Amygdala (tissue), 56 donors: ENCODE results near the gene LZTS2.

Experiments used
- DNase-seq, 56 donors: peaks; one replicate each; lab custom pipeline; 2025; lab: John Stamatoyannopoulos, UW

Gene LZTS2

DNA sequence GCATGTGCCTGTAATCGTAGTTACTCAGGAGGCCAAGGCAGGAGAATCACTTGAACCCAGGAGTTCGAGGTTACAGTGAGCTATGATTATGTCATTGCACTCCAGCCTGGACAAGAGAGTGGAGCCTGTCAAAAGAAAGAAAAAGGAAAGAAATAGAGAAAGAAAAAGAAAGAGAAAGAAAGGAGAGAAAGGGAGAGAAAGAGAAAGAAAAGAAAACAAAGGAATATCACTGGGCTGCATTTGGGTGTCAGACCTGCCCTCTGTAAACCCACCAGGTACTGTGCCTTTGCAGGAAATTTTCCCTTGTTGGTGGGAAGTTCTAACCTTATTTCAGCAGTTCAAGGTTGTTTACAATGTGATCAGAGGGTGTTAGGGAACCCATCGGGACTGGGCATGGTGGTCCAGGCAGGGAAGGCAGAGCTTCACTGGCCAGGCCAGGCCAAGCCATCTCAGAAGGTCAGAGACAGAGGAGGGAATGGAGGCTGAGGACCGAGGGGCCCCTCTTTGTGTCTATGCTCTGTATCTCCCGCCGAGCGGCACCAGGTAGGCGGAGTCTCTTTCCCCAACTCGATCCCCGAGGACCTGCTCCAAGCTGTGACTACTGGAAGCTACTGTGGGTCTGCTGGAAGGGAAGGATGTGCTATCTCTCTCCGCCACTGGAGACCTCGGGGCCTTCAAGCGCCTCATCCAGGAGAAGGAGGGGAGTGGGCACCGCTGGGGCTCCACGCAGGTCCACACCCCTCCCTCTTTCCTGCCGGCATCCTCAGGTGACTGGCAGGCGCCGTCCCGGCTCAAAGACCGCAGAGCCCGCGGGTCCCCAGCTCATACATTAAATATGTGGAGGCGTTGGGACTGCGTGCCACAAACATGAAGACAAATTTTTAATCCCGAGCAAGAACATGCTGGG is 47.0 kb downstream of the LZTS2 start:
- no peak for DNase-seq

DNA sequence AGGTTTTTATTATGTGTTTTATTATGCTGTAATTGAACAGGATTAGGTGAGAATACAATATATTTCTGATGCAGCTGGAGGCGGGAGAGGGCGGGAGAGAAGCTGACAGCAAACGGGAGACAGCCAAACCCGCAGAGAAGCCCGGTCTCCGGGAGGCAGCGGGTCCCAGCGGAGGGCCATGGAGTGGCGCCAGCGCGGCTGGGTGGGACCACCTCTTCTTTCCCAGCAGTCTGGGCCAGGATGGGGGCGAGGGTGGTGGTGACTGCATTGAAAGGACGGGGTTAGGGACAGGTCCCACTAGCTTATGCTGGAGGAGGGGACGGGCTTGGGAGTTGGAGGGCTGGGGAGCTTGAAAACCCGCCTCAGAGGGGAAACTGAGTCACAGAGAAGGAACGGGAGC is 47.7 kb downstream of the LZTS2 start:
- no peak for DNase-seq

DNA sequence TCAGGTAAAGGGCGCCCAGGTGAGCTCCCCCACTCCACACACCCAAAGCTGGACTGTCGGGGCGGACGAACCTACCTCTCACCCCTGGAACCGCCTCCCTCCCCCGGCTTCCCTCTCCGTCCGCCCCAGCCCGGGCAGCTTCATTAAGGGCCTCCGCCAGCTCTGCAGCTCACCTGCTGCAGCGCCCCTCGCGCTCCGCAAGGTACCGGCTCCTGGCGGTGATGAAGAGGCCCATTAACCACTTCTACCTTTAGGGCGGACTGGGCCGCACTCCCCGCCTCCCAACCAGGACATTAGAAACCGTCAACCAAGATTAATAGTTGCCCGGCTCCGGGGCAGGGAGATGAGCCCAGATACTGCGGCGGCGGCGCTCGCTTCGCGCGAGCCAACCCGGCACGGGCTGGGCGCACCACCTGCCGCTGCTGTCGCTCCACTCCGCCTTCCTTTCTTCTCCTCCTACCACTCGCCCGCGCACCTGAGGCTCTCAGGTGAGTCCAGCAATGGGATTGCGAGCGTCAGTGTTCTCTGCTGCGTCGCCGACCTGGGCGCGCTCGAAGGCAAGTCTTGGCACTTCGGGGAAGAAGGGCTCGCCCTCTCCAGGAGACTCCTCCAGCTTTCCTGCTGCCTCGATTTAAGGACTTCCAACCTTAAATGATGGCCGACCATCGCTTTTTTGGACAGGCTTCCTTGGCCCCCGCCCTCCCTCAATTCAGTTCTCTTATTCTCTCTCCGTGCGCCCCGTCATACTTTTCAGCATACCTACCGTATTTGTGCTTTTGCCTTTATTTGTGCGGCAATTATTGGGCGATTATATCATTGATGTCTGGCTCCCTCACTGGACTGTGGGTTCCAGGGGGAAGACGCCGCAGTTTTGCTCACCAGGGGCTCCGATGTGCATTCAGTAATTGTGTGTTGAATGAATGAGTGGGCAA is 48.6 kb downstream of the LZTS2 start:
- no peak for DNase-seq

DNA sequence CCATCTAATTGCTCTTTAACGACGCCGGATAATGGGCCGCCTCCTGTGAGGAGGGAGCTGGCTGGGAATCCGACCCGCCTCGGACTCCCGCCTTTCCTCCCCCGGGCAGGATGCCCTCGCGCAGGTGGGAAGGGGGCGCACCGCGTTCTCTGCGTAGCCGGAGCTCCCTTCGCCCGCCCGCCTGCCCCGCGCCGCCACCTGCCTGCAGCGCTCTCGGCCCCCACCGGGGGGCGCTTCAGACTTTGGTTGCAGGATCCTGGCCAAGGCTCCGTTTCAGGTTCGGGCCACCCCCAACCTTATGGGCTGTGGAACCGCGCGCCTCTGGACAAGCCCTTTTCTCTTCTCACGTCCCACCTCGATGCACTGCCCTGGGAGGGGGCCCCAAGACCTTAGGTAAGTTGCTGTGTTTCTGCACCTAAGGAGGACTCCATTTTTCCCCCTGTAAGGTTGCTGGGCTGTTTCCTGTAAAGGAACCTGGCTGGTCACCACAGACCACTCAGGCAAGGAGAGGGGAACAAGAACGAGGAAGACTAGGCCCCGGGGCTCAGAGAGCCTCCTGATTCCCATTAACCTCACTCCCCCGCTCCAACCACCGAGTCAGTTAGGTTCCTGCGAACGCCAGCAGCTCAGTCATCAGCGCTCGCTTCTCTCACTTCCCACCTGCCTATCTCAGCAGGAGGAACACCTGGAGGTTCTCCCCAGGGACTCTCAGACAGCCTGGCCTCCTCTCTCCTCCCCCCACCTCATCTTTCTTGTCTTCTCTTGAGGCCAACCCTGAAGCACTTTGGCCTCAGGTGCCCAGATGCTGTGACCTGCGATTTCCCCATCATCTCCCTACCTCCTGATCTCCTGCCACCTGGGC is 50.8 kb downstream of the LZTS2 start:
- peak in 11 of 56 donors; percentile 7 to 60 (median 20) for DNase-seq

DNA sequence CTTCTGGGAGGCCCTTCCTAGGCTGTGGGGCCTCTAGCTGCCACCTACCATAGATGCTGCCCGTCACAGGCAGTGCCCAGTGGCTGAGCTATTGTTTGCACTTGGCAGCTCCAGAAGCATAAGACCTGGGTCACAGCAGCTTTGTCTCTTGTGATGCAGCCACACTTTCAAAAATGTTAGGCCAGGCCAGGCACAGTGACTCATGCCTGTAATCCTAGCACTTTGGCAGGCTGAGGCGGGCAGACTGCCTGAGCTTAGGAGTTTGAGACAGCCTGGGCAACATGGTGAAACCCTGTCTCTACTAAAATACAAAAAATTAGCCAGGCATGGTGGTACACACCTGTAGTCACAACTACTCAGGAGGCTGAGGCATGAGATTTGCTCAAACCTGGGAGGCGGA is 52.7 kb downstream of the LZTS2 start:
- DNase-seq: peak in 8 of 56 donors; percentile 17 to 71 (median 28)

DNA sequence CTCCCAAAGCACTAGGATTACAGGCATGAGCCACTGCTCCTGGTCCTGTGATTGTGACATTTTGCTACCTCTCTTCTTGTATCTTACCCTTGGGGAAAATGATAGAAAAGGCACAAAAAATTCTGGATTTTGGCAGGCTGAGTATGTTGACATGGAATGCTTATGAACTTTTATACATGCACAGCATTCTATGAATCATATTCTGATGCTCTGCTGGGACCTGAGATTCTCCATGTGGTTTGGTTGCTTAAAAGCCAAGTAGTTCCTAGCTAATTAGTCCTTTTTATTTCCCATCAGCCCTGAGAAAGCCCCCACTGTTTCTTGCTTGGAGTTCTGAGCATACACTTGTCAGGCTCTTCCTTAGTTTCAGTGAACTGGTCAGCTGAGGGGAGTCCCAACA is 53.9 kb downstream of the LZTS2 start:
- DNase-seq: no peak

DNA sequence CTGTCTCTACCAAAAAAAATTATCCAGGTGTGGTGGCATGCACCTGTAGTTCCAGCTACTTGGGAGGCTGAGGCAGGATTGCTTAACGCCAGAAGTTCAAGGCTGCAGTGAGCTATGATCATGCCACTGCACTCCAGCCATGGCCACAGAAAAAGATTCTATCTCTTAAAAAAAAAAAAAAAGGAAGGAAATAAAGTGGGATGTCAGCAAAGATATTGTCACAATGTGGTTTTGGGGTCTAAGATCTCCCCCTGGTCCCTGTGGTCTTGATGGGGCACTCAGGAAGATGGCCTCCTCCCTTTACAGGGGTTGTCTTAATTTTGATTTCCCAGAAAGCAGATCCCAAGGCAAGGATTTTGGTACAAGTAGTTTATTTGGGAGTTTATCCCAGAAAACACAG is 54.7 kb downstream of the LZTS2 start:
- no peak for DNase-seq

DNA sequence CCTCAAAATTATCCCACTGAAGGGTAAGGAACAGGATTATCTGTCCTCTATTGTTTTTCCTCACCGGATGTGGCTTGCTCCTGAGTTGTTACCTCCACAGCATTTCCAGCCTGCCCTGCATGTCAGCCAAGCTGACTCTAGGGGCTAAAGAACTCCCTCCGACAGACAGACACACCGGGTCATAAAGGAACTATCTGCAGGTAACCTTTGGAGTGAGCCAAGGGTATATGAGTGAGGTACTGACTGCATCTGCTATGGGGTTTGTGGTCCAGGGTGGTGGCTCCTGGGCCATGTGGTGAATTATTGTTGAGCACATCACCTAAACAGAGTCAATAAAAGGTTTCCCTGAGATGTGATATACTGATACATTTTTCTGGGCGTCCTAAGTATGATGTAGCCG is 55.3 kb downstream of the LZTS2 start:
- DNase-seq: no peak

DNA sequence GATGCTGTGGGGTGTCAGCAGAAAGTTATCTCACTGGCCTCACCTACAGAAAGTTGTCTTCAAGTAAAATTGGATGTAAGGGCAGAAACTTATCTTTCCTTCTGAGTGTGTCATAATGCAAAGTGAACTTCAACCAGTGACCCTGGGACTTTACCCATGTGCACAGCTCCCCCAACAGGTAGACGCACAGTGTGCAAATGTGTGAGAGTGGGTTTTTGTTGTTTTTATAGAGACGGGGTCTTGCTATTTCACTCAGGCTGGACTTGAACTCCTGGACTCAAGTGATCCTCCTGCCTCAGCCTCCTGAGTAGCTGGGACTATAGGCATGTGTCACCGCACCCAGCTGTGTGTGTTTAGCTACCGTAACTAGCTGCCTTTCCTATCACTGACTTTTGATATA is 55.8 kb downstream of the LZTS2 start:
- DNase-seq: no peak

DNA sequence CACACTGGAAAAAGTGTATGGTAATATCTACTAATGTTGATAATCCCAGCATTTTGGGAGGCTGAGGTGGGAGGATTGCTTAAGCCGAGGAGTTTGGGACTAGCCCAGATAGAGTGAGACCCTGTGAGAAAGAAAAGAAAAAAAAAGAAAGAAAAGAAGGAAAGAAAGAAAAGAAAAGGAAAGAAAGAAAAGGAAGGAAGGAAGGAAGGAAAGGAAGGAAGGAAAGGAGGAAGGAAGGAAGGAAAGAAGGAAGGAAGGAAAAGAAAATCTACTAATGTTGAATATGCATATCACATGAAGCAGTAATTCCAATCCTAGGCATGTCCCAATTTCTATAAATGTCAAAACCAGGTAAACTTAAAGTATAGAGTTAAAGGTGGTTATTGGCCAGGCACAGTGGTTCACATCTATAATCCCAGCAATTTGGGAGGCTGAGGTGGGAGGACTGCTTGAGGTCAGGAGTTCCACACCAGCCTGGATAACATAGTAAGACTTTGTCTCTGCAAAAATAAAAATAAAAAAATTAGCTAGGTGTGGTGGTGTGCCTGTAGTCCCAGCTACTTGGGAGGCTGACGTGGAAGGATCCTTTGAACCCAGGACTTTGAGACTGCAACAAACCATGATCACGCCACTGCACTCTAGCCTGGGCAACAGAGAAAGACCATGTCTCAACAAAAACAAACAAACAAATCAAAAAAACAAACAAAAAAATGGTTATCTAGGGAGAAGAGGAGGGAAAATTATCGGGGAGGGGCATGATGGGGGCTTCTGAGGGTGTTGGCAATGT is 57.0 kb downstream of the LZTS2 start:
- no peak for DNase-seq
